SJCRH30 (cell line): Measurements from ENCODE around the gene SETDB2. TPM values are rescaled to one million over a fixed set of nuclear protein-coding genes. Genes with fewer than 3 reads are reported as not detected.
A peak's percentile ranks its signal among the peaks of the same experiment; 100 is the strongest.

Source experiments
- DNase-seq, 2 experiments: peaks; one replicate each; pipeline ENCODE4 v3.0.0-alpha.2; 2015 to 2020
- H3K27ac ChIP-seq: fragments of 250-450 bp; sonication (Bioruptor Pico); 2 replicates; pipeline ENCODE4 v1.5.1; 2020; ENCODE audit warnings: mild to moderate bottlenecking, moderate library complexity
- H3K27me3 ChIP-seq: fragments of 250-450 bp; sonication (Bioruptor Pico); 2 replicates; pipeline ENCODE4 v1.5.1; 2020; ENCODE audit warnings: mild to moderate bottlenecking, moderate library complexity
- H3K36me3 ChIP-seq: fragments of 250-450 bp; sonication (Bioruptor Pico); 2 replicates; pipeline ENCODE4 v1.5.1; 2020; ENCODE audit warnings: mild to moderate bottlenecking, moderate library complexity
- H3K4me1 ChIP-seq: fragments of 250-450 bp; sonication (Bioruptor Pico); 2 replicates; pipeline ENCODE4 v1.5.1; 2020; ENCODE audit warnings: mild to moderate bottlenecking, moderate library complexity
- H3K4me3 ChIP-seq: fragments of 250-450 bp; sonication (Bioruptor Pico); 2 replicates; pipeline ENCODE4 v1.5.1; 2020; ENCODE audit warnings: mild to moderate bottlenecking, moderate library complexity
- H3K9me3 ChIP-seq: fragments of 250-450 bp; sonication (Bioruptor Pico); replicated peaks from 2 replicates; pipeline ENCODE4 v1.5.1; 2020; ENCODE audit warnings: mild to moderate bottlenecking, moderate library complexity
- total RNA-seq: library from RNA; depleted of rRNA; stranded (reverse); fragments of >200 nt; shearing (Covaris generic); gene quantifications from 2 replicates; pipeline ENCODE4 v1.2.3, GENCODE V29; 2014

Gene SETDB2
- total RNA-seq, 1 experiment from 2014 or later, result 10.9 TPM

GRCh38 chr13:49412749-49413148 lies 31.3 kb upstream of the SETDB2 start:
- no peaks in the 10 kb centered on the region for H3K36me3 ChIP-seq
- H3K27ac ChIP-seq, result no peak overlapping the region
- no peaks in the 10 kb centered on the region for H3K9me3 ChIP-seq
- no peaks in the 10 kb centered on the region for H3K27me3 ChIP-seq
- peaks cover 3% of the 10 kb centered on the region; the same call in 1 of the 2 replicates for H3K4me1 ChIP-seq
- H3K4me3 ChIP-seq, result no peak overlapping the region
- DNase-seq, result no peak

GRCh38 chr13:49417161-49417560 lies 26.9 kb upstream of the SETDB2 start:
- no peak overlapping the region for H3K4me3 ChIP-seq
- no peak overlapping the region for H3K27ac ChIP-seq
- no peaks in the 10 kb centered on the region for H3K9me3 ChIP-seq
- H3K36me3 ChIP-seq, result no peaks in the 10 kb centered on the region
- no peak for DNase-seq
- H3K27me3 ChIP-seq, result no peaks in the 10 kb centered on the region
- no peaks in the 10 kb centered on the region for H3K4me1 ChIP-seq

GRCh38 chr13:49418206-49418605 lies 25.9 kb upstream of the SETDB2 start:
- Histone ChIP-seq H3K27ac (no peak overlapping the region), H3K4me1 (no peaks in the 10 kb centered on the region), H3K27me3 (no peaks in the 10 kb centered on the region), H3K9me3 (no peaks in the 10 kb centered on the region), H3K36me3 (no peaks in the 10 kb centered on the region), H3K4me3 (no peak overlapping the region)
- DNase-seq, result no peak

GRCh38 chr13:49419276-49419675 lies 24.8 kb upstream of the SETDB2 start:
- DNase-seq, result no peak

GRCh38 chr13:49421391-49421790 lies 22.7 kb upstream of the SETDB2 start:
- Histone ChIP-seq H3K9me3 (no peaks in the 10 kb centered on the region), H3K4me3 (no peak overlapping the region), H3K27ac (no peak overlapping the region), H3K27me3 (no peaks in the 10 kb centered on the region), H3K4me1 (no peaks in the 10 kb centered on the region), H3K36me3 (no peaks in the 10 kb centered on the region)
- peak; percentile 12 to 35 for DNase-seq

More at GRCh38 chr13:49419276-49419675, 24.8 kb upstream of the SETDB2 start:
- no peak overlapping the region for H3K27ac ChIP-seq
- H3K27me3 ChIP-seq, result no peaks in the 10 kb centered on the region
- no peaks in the 10 kb centered on the region for H3K9me3 ChIP-seq
- no peaks in the 10 kb centered on the region for H3K4me1 ChIP-seq
- no peak overlapping the region for H3K4me3 ChIP-seq
- no peaks in the 10 kb centered on the region for H3K36me3 ChIP-seq

- no peaks in the 10 kb centered on the region for H3K9me3 ChIP-seq
- no peak overlapping the region for H3K27ac ChIP-seq
- no peak for DNase-seq
- no peak overlapping the region for H3K4me3 ChIP-seq
- no peaks in the 10 kb centered on the region for H3K27me3 ChIP-seq
- no peaks in the 10 kb centered on the region for H3K4me1 ChIP-seq
- no peaks in the 10 kb centered on the region for H3K36me3 ChIP-seq
These were observed 20.0 kb upstream of the SETDB2 start for GRCh38 chr13:49424011-49424560.

GRCh38 chr13:49428041-49428763 lies 15.9 kb upstream of the SETDB2 start:
- H3K27ac ChIP-seq, result no peak overlapping the region
- H3K36me3 ChIP-seq, result no peaks in the 10 kb centered on the region
- H3K9me3 ChIP-seq, result no peaks in the 10 kb centered on the region
- H3K27me3 ChIP-seq, result no peaks in the 10 kb centered on the region
- no peaks in the 10 kb centered on the region for H3K4me1 ChIP-seq
- no peak for DNase-seq
- no peak overlapping the region for H3K4me3 ChIP-seq

- no peak for DNase-seq
- no peaks in the 10 kb centered on the region for H3K27me3 ChIP-seq
- H3K4me3 ChIP-seq, result no peak overlapping the region
- no peaks in the 10 kb centered on the region for H3K9me3 ChIP-seq
- H3K27ac ChIP-seq, result no peak overlapping the region
- H3K36me3 ChIP-seq, result no peaks in the 10 kb centered on the region
- no peaks in the 10 kb centered on the region for H3K4me1 ChIP-seq
These were observed 15.0 kb upstream of the SETDB2 start for GRCh38 chr13:49429121-49429520.

- no peak for DNase-seq
- Histone ChIP-seq H3K4me3 (no peak overlapping the region), H3K27ac (no peak overlapping the region)
These were observed 8.1 kb upstream of the SETDB2 start for GRCh38 chr13:49435992-49436391.

GRCh38 chr13:49436890-49437289 lies 7.2 kb upstream of the SETDB2 start:
- peaks cover 7% of the 10 kb centered on the region; the same call in 1 of the 2 replicates for H3K4me1 ChIP-seq
- DNase-seq, result peak in 1 of 2 experiments; percentile 18
- no peaks in the 10 kb centered on the region for H3K9me3 ChIP-seq

More at GRCh38 chr13:49435992-49436391, 8.1 kb upstream of the SETDB2 start:
- no peaks in the 10 kb centered on the region for H3K36me3 ChIP-seq
- peaks cover 7% of the 10 kb centered on the region; the same call in 1 of the 2 replicates for H3K4me1 ChIP-seq
- H3K9me3 ChIP-seq, result no peaks in the 10 kb centered on the region
- H3K27me3 ChIP-seq, result no peaks in the 10 kb centered on the region

GRCh38 chr13:49437705-49438104 lies 6.4 kb upstream of the SETDB2 start:
- no peak overlapping the region for H3K4me3 ChIP-seq
- no peaks in the 10 kb centered on the region for H3K9me3 ChIP-seq
- no peak for DNase-seq
- H3K27ac ChIP-seq, result no peak overlapping the region
- peaks cover 7% of the 10 kb centered on the region; the same call in 1 of the 2 replicates for H3K4me1 ChIP-seq
- H3K36me3 ChIP-seq, result no peaks in the 10 kb centered on the region
- H3K27me3 ChIP-seq, result no peaks in the 10 kb centered on the region

More at GRCh38 chr13:49436890-49437289, 7.2 kb upstream of the SETDB2 start:
- Histone ChIP-seq H3K27me3 (no peaks in the 10 kb centered on the region), H3K36me3 (no peaks in the 10 kb centered on the region), H3K4me3 (no peak overlapping the region), H3K27ac (no peak overlapping the region)

GRCh38 chr13:49439609-49440008 lies 4.5 kb upstream of the SETDB2 start:
- Histone ChIP-seq H3K9me3 (no peaks in the 10 kb centered on the region), H3K4me3 (no peak overlapping the region), H3K4me1 (peaks cover 7% of the 10 kb centered on the region; the same call in 1 of the 2 replicates), H3K36me3 (no peaks in the 10 kb centered on the region), H3K27me3 (no peaks in the 10 kb centered on the region), H3K27ac (no peak overlapping the region)
- no peak for DNase-seq

GRCh38 chr13:49441312-49441711 lies 2.8 kb upstream of the SETDB2 start:
- no peak overlapping the region for H3K27ac ChIP-seq
- H3K9me3 ChIP-seq, result no peaks in the 10 kb centered on the region
- DNase-seq, result no peak
- H3K4me3 ChIP-seq, result no peak overlapping the region
- H3K4me1 ChIP-seq, result peaks cover 7% of the 10 kb centered on the region; the same call in 1 of the 2 replicates
- H3K27me3 ChIP-seq, result no peaks in the 10 kb centered on the region
- no peaks in the 10 kb centered on the region for H3K36me3 ChIP-seq

- Histone ChIP-seq H3K4me3 (no peak overlapping the region), H3K4me1 (peaks cover 7% of the 10 kb centered on the region; the same call in 1 of the 2 replicates), H3K27me3 (no peaks in the 10 kb centered on the region), H3K9me3 (no peaks in the 10 kb centered on the region), H3K36me3 (no peaks in the 10 kb centered on the region), H3K27ac (no peak overlapping the region)
- no peak for DNase-seq
These were observed 2.2 kb upstream of the SETDB2 start for GRCh38 chr13:49441846-49442245.

GRCh38 chr13:49443357-49443703 lies 744 bp upstream of the SETDB2 start:
- Histone ChIP-seq H3K36me3 (no peaks in the 10 kb centered on the region), H3K27me3 (no peaks in the 10 kb centered on the region), H3K4me3 (peak overlapping the region; percentile 74), H3K27ac (peak overlapping the region; percentile 93), H3K9me3 (no peaks in the 10 kb centered on the region), H3K4me1 (peaks cover 5% of the 10 kb centered on the region; the same call in 1 of the 2 replicates)
- peak; percentile 53 to 74 for DNase-seq
